Kidney (tissue), 14 donors: ENCODE results near the gene MLPH. TPM values are rescaled to one million over a fixed set of nuclear protein-coding genes. Genes with fewer than 3 reads are reported as not detected.

Experiments used
- DNase-seq, 5 donors: peaks; one replicate each; pipeline ENCODE4 v3.0.0-alpha.2; 2013 to 2020
- FAIRE-seq: peaks from 2 replicates; lab custom pipeline; 2012; peaks lifted over from hg19 to GRCh38; lab: Jason Lieb, UNC
- H3K27ac ChIP-seq, 2 donors: one replicate each; pipeline ENCODE4 v1.7.0; 2013; ENCODE audit warnings: low read depth in 2 of 2, low read length in 2 of 2, inconsistent platforms in 1 of 2
- H3K27me3 ChIP-seq: one replicate; pipeline ENCODE4 v1.7.1; 2013; ENCODE audit warnings: low read length, inconsistent platforms; ENCODE audit not compliant: control insufficient read depth, insufficient read depth
- H3K36me3 ChIP-seq, 3 donors: one replicate each; pipeline versions ENCODE4 v1.7.0 to v1.7.1; 2013; ENCODE audit warnings: low read length in 3 of 3, control low read depth in 1 of 3, inconsistent platforms in 1 of 3; ENCODE audit not compliant: insufficient read depth in 3 of 3, control insufficient read depth in 2 of 3
- H3K4me1 ChIP-seq, 3 donors: one replicate each; pipeline versions ENCODE4 v1.7.0 to v1.7.1; 2013; ENCODE audit warnings: low read length in 3 of 3, inconsistent platforms in 1 of 3, low read depth in 1 of 3; ENCODE audit not compliant: control insufficient read depth in 2 of 3, insufficient read depth in 2 of 3
- H3K4me3 ChIP-seq, 3 donors: one replicate each; pipeline versions ENCODE4 v1.7.0 to v1.8.1; 2013; ENCODE audit warnings: low read length in 3 of 3, control low read depth in 1 of 3, inconsistent platforms in 1 of 3
- H3K9ac ChIP-seq, 3 donors: one replicate each; pipeline versions ENCODE4 v1.7.0 to v1.7.1; 2013; ENCODE audit warnings: low read length in 3 of 3, control low read depth in 1 of 3, inconsistent platforms in 1 of 3
- H3K9me3 ChIP-seq, 3 donors: one replicate each; pipeline versions ENCODE4 v1.7.0 to v1.7.1; 2013; ENCODE audit warnings: low read length in 3 of 3, control low read depth in 1 of 3, inconsistent platforms in 1 of 3; ENCODE audit not compliant: control insufficient read depth in 2 of 3, insufficient read depth in 1 of 3
- CTCF ChIP-seq: IDR thresholded peaks from 3 replicates; pipeline ENCODE4 v1.5.1; 2012; ENCODE audit warnings: mild to moderate bottlenecking, moderate library complexity, borderline replicate concordance; ENCODE audit not compliant: insufficient read depth; ENCODE audit errors: extremely low read depth
- intact Hi-C: fragments of 100-400 bp; cut with DNase I; formaldehyde crosslinking; loops from one replicate; pipeline ENCODE4 v1.11.1; 2022
- polyA plus RNA-seq: library from polyadenylated mRNA; stranded (reverse); fragments of 350-450 nt; fragmentation: Illumina TruSeq; extraction: RNeasy Lipid Tissue Mini Kit (QIAGEN cat#74804); gene quantifications from one replicate; pipeline ENCODE4 v1.2.3, GENCODE V29; 2014; ENCODE audit warnings: low read depth, low replicate concordance; ENCODE audit not compliant: insufficient read depth
- total RNA-seq: library from RNA; stranded (reverse); fragmentation: NEBNext Ultra II Directional; extraction: Animal tissue kit (Norgen Biotek cat#: 25700); gene quantifications from one replicate; pipeline ENCODE4 v1.2.1, GENCODE V29; 2021
- donor health status: control.
- donor health status: control.
- donor health status: control.
- donor health status: control.
- donor health status: control.
- donor health status: DM: yes; HTN: yes; CAD: no.
- donor health status: Normal renal cell carcinoma (clear cell type).

Gene MLPH
- total and polyA plus RNA-seq, 2 donors from 2014 or later: 4.6 to 9.6 TPM

GRCh38 chr2:237509905-237510304 lies 22.9 kb downstream of the MLPH start:
- no peaks in the 10 kb centered on the region for H3K9me3 ChIP-seq
- DNase-seq (no peak), FAIRE-seq (no peak)
- intact Hi-C loops: no loop called here
- H3K4me3 ChIP-seq: no peak overlapping the region
- TF ChIP-seq CTCF: no peak
- no peaks in the 10 kb centered on the region for H3K36me3 ChIP-seq
- H3K9ac ChIP-seq: no peak overlapping the region
- no peaks in the 10 kb centered on the region for H3K27me3 ChIP-seq
- no peaks in the 10 kb centered on the region for H3K4me1 ChIP-seq
- H3K27ac ChIP-seq: no peak overlapping the region

- Histone ChIP-seq H3K4me1 (no peaks in the 10 kb centered on the region), H3K9ac (no peak overlapping the region), H3K27ac (no peak overlapping the region), H3K9me3 (no peaks in the 10 kb centered on the region), H3K4me3 (no peak overlapping the region), H3K27me3 (no peaks in the 10 kb centered on the region), H3K36me3 (no peaks in the 10 kb centered on the region)
- no peak for DNase-seq
- FAIRE-seq: no peak
- TF ChIP-seq CTCF: no peak
- intact Hi-C loops: no loop called here
Observed at GRCh38 chr2:237510502-237511217, 23.6 kb downstream of the MLPH start.

GRCh38 chr2:237511433-237511832 lies 24.4 kb downstream of the MLPH start:
- Histone ChIP-seq H3K4me1 (no peaks in the 10 kb centered on the region), H3K36me3 (no peaks in the 10 kb centered on the region), H3K9me3 (no peaks in the 10 kb centered on the region), H3K27ac (no peak overlapping the region), H3K27me3 (no peaks in the 10 kb centered on the region), H3K4me3 (no peak overlapping the region), H3K9ac (no peak overlapping the region)
- no peak for TF ChIP-seq CTCF
- DNase-seq (no peak), FAIRE-seq (no peak)
- intact Hi-C loops: no loop called here

GRCh38 chr2:237511885-237512405 lies 24.9 kb downstream of the MLPH start:
- TF ChIP-seq CTCF: no peak
- Histone ChIP-seq H3K4me3 (no peak overlapping the region), H3K27me3 (no peaks in the 10 kb centered on the region), H3K9me3 (no peaks in the 10 kb centered on the region), H3K27ac (no peak overlapping the region), H3K9ac (no peak overlapping the region), H3K36me3 (no peaks in the 10 kb centered on the region), H3K4me1 (no peaks in the 10 kb centered on the region)
- intact Hi-C loops: no loop called here
- DNase-seq: no peak
- FAIRE-seq: no peak
